ENCODE data around the gene UNC5C.

Gene UNC5C

GRCh38 chr4:95494186-95494585 lies 54.6 kb downstream of the UNC5C start:
- Histone ChIP-seq H3K79me2 (ENCODE audit: insufficient read depth, low read length) (no peaks in the 10 kb centered on the region), H3K9me2 (ENCODE audit: low read depth, low read length) (no peaks in the 10 kb centered on the region), H3K36me3 (ENCODE audit: insufficient read depth, low read length) (no peaks in the 10 kb centered on the region), H3K27ac (ENCODE audit: low read depth, low read length, poor library complexity, severe bottlenecking) (no peak overlapping the region), H4K20me1 (ENCODE audit: insufficient read depth, low read length) (no peaks in the 10 kb centered on the region), H3K4me3 (ENCODE audit: low read depth, low read length, poor library complexity, severe bottlenecking) (no peak overlapping the region), H3K4me2 (ENCODE audit: low read length) (no peak overlapping the region), H3K27me3 (ENCODE audit: insufficient read depth, low read length) (no peaks in the 10 kb centered on the region), H3K9ac (ENCODE audit: low read length) (no peak overlapping the region), H3K4me1 (ENCODE audit: insufficient read depth, low read length, severe bottlenecking) (no peaks in the 10 kb centered on the region), H3K9me3 (ENCODE audit: low read length) (no peaks in the 10 kb centered on the region), H2AFZ (ENCODE audit: low read length) (no peak overlapping the region), H3F3A (ENCODE audit: insufficient read depth, low read length) (no peaks in the 10 kb centered on the region)
- TF ChIP-seq CTCF (IDR thresholded peaks at IDR 0.05; ENCODE audit: low read length) (no peak), EZH2 (IDR thresholded peaks at IDR 0.05; ENCODE audit: borderline replicate concordance, low read length) (no peak)

DNA sequence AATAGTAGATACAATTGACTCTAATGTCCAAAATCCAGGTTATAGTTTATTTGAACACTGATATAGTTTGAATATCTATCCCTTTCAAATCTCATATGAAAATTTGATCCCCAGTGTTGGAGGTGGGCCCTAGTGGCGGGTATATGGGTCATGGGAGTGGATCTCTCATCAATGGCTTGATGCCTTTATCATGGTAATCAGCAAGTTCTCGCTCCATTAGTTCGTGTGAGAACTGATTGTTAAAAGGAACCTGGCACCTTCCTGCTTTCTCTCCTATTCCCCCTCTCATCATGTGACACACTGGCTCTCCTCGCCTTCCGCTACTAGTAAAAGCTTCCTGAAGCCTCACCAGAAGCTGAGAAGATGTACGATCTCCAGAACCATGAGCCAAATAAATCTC lies 70.1 kb downstream of the UNC5C start:
- Histone ChIP-seq H3K79me2 (ENCODE audit: insufficient read depth, low read length) (no peaks in the 10 kb centered on the region), H3K9me2 (ENCODE audit: low read depth, low read length) (no peaks in the 10 kb centered on the region), H4K20me1 (ENCODE audit: insufficient read depth, low read length) (no peaks in the 10 kb centered on the region), H3F3A (ENCODE audit: insufficient read depth, low read length) (no peaks in the 10 kb centered on the region), H3K4me2 (ENCODE audit: low read length) (no peak overlapping the region), H3K27me3 (ENCODE audit: insufficient read depth, low read length) (no peaks in the 10 kb centered on the region), H3K9me3 (ENCODE audit: low read length) (no peaks in the 10 kb centered on the region), H3K4me3 (ENCODE audit: low read depth, low read length, poor library complexity, severe bottlenecking) (no peak overlapping the region), H3K36me3 (ENCODE audit: insufficient read depth, low read length) (no peaks in the 10 kb centered on the region), H3K27ac (ENCODE audit: low read depth, low read length, poor library complexity, severe bottlenecking) (no peak overlapping the region), H3K9ac (ENCODE audit: low read length) (no peak overlapping the region), H2AFZ (ENCODE audit: low read length) (no peak overlapping the region), H3K4me1 (ENCODE audit: insufficient read depth, low read length, severe bottlenecking) (no peaks in the 10 kb centered on the region)
- TF ChIP-seq CTCF (IDR thresholded peaks at IDR 0.05; ENCODE audit: low read length) (no peak), EZH2 (IDR thresholded peaks at IDR 0.05; ENCODE audit: borderline replicate concordance, low read length) (no peak)

DNA sequence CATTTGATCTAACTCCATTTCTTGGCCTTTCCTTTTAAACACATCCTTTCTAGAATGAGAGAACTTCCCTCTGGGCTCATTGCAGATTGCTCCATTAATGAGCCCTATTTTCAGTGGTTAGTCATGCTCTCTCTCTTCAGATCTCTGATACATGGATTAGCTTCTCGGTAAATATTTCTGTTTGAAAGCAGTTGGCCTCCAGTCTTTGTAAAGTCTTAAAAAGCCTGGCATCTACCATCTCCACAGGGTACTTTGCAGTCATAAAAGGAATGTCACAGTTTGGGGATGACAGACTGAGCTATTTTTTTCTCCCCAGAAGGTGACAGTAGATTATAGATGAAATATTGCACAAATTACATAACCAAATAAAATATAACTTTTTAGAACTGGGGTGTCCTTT lies 72.7 kb downstream of the UNC5C start:
- no peaks in the 10 kb centered on the region for H3K9me2 ChIP-seq (ENCODE audit: low read depth, low read length)
- no peak overlapping the region for H3K4me3 ChIP-seq (ENCODE audit: low read depth, low read length, poor library complexity, severe bottlenecking)
- TF ChIP-seq EZH2 (IDR thresholded peaks at IDR 0.05; ENCODE audit: borderline replicate concordance, low read length) (no peak), CTCF (IDR thresholded peaks at IDR 0.05; ENCODE audit: low read length) (no peak)

More for the DNA sequence above, 72.7 kb downstream of the UNC5C start:
- H3K27ac ChIP-seq (ENCODE audit: low read depth, low read length, poor library complexity, severe bottlenecking) = no peak overlapping the region
- no peak overlapping the region for H3K4me2 ChIP-seq (ENCODE audit: low read length)
- H2AFZ ChIP-seq (ENCODE audit: low read length) = no peak overlapping the region
- no peaks in the 10 kb centered on the region for H4K20me1 ChIP-seq (ENCODE audit: insufficient read depth, low read length)
- no peaks in the 10 kb centered on the region for H3F3A ChIP-seq (ENCODE audit: insufficient read depth, low read length)
- H3K79me2 ChIP-seq (ENCODE audit: insufficient read depth, low read length) = no peaks in the 10 kb centered on the region
- no peaks in the 10 kb centered on the region for H3K9me3 ChIP-seq (ENCODE audit: low read length)
- no peaks in the 10 kb centered on the region for H3K27me3 ChIP-seq (ENCODE audit: insufficient read depth, low read length)
- H3K9ac ChIP-seq (ENCODE audit: low read length) = no peak overlapping the region
- no peaks in the 10 kb centered on the region for H3K4me1 ChIP-seq (ENCODE audit: insufficient read depth, low read length, severe bottlenecking)
- H3K36me3 ChIP-seq (ENCODE audit: insufficient read depth, low read length) = no peaks in the 10 kb centered on the region
